H1 (cell line): ENCODE measurements around the gene SORBS1. TPM values are rescaled to one million over a fixed set of nuclear protein-coding genes. Genes with fewer than 3 reads are reported as not detected.

Experiments
- CTCF ChIA-PET: fragments of 300-600 bp; sonication (Branson Sonifier 250); formaldehyde crosslinking; loops from one replicate; lab custom pipeline; 2021; ENCODE audit not compliant: partially characterized antibody; lab: Charles Lee
- POLR2A ChIA-PET: fragments of 300-600 bp; sonication (Branson Sonifier 250); formaldehyde crosslinking; loops from one replicate; lab custom pipeline; 2021; ENCODE audit warnings: inconsistent platforms; ENCODE audit not compliant: partially characterized antibody; lab: Charles Lee
- DNase-seq, 2 experiments: peaks; one replicate each; pipeline versions ENCODE4 v3.0.0 to v3.0.0-alpha.2; 2010 to 2022; ENCODE audit warnings: low spot score in 2 of 2, low read depth in 1 of 2, mixed read lengths in 1 of 2
- FAIRE-seq: peaks from 2 replicates; lab custom pipeline; 2011; peaks lifted over from hg19 to GRCh38; lab: Jason Lieb, UNC
- H2AFZ ChIP-seq: 2 replicates; pipeline ENCODE4 v1.8.1; 2012; ENCODE audit warnings: low read length, inconsistent platforms
- H2AK5ac ChIP-seq: 2 replicates; pipeline ENCODE4 v1.6.1; 2013; ENCODE audit warnings: low read depth, low read length
- H2BK120ac ChIP-seq: replicated peaks from 2 replicates; pipeline ENCODE3; 2013; ENCODE audit warnings: low read depth, low read length, inconsistent platforms
- H2BK12ac ChIP-seq: 2 replicates; pipeline ENCODE4 v1.6.1; 2013; ENCODE audit warnings: low read depth, low read length
- H2BK15ac ChIP-seq: 2 replicates; pipeline ENCODE4 v1.6.1; 2013; ENCODE audit warnings: low read length
- H2BK20ac ChIP-seq: 2 replicates; pipeline ENCODE4 v1.6.1; 2013; ENCODE audit warnings: low read length
- H2BK5ac ChIP-seq: 2 replicates; pipeline ENCODE4 v1.6.1; 2013; ENCODE audit warnings: low read depth, low read length
- H3K14ac ChIP-seq: 2 replicates; pipeline ENCODE4 v1.6.1; 2013; ENCODE audit warnings: inconsistent platforms; ENCODE audit not compliant: insufficient read length
- H3K18ac ChIP-seq: 2 replicates; pipeline ENCODE4 v1.6.1; 2013; ENCODE audit warnings: low read length; ENCODE audit errors: extremely low read depth
- H3K23ac ChIP-seq: 2 replicates; pipeline ENCODE4 v1.6.1; 2013; ENCODE audit warnings: inconsistent platforms; ENCODE audit not compliant: insufficient read length
- H3K23me2 ChIP-seq: 2 replicates; pipeline ENCODE4 v1.6.1; 2013; ENCODE audit warnings: low read depth, low read length
- H3K27ac ChIP-seq: 2 replicates; pipeline ENCODE4 v1.6.1; 2011; ENCODE audit warnings: low read depth, low read length, inconsistent platforms
- H3K27me3 ChIP-seq, 4 experiments: replicated peaks in 1 of 4; 1 replicate in 1 of 4; 2 replicates in 3 of 4; pipeline versions ENCODE4 v1.6.1 to v1.8.1; 2011 to 2013; ENCODE audit warnings: low read length in 3 of 4, mild to moderate bottlenecking in 3 of 4, inconsistent platforms in 2 of 4, mixed read lengths in 2 of 4, moderate library complexity in 1 of 4; ENCODE audit not compliant: control insufficient read depth in 3 of 4, insufficient read depth in 3 of 4; ENCODE audit errors: extremely low read depth in 1 of 4
- H3K36me3 ChIP-seq, 4 experiments: 2 replicates each; pipeline versions ENCODE4 v1.6.1 to v1.8.1; 2011 to 2013; ENCODE audit warnings: mild to moderate bottlenecking in 4 of 4, low read length in 3 of 4, moderate library complexity in 2 of 4, control low read depth in 1 of 4, inconsistent platforms in 1 of 4; ENCODE audit not compliant: insufficient read depth in 4 of 4, control insufficient read depth in 2 of 4
- H3K4ac ChIP-seq: replicated peaks from 2 replicates; pipeline ENCODE3; 2013; ENCODE audit warnings: low read length, low read depth, mixed read lengths, inconsistent platforms; ENCODE audit not compliant: insufficient read length
- H3K4me1 ChIP-seq, 4 experiments: replicated peaks in 1 of 4; 1 replicate in 1 of 4; 2 replicates in 3 of 4; pipeline versions ENCODE4 v1.6.1 to v1.8.1; 2011 to 2013; ENCODE audit warnings: low read length in 3 of 4, inconsistent platforms in 2 of 4, mixed read lengths in 1 of 4; ENCODE audit not compliant: insufficient read depth in 4 of 4, control insufficient read depth in 3 of 4
- H3K4me2 ChIP-seq, 2 experiments: 2 replicates each; pipeline versions ENCODE4 v1.6.1 to v1.8.1; 2011 to 2013; ENCODE audit warnings: low read depth in 2 of 2, low read length in 2 of 2, control low read depth in 1 of 2, inconsistent platforms in 1 of 2, mild to moderate bottlenecking in 1 of 2; ENCODE audit not compliant: insufficient read depth in 1 of 2
- H3K4me3 ChIP-seq, 4 experiments: fragments of 200-600, 300-600 bp in 1 of 4; sonication (generic), shearing (Covaris generic), sonication (Bioruptor Twin) in 1 of 4; 2 replicates each; pipeline versions ENCODE4 v1.5.1 to v1.8.1; 2011 to 2016; ENCODE audit warnings: low read length in 4 of 4, low read depth in 3 of 4, control low read depth in 2 of 4, inconsistent platforms in 2 of 4, mild to moderate bottlenecking in 2 of 4, mixed read lengths in 1 of 4, moderate library complexity in 1 of 4; ENCODE audit not compliant: insufficient read depth in 2 of 4; ENCODE audit errors: extremely low read depth in 1 of 4
- H3K56ac ChIP-seq: replicated peaks from 2 replicates; pipeline ENCODE3; 2013; ENCODE audit warnings: low read depth, mild to moderate bottlenecking, mixed read lengths, low read length, inconsistent platforms; ENCODE audit not compliant: insufficient read length
- H3K79me1 ChIP-seq: 2 replicates; pipeline ENCODE4 v1.6.1; 2013; ENCODE audit warnings: low read depth, low read length, control low read depth
- H3K79me2 ChIP-seq, 2 experiments: 2 replicates each; pipeline versions ENCODE4 v1.6.1 to v1.8.1; 2012 to 2013; ENCODE audit warnings: low read length in 2 of 2, mild to moderate bottlenecking in 2 of 2, inconsistent platforms in 1 of 2; ENCODE audit not compliant: insufficient read depth in 2 of 2, control insufficient read depth in 1 of 2
- H3K9ac ChIP-seq, 4 experiments: replicated peaks in 1 of 4; 1 replicate in 1 of 4; 2 replicates in 3 of 4; pipeline versions ENCODE4 v1.6.1 to v1.8.1; 2011 to 2013; ENCODE audit warnings: low read depth in 3 of 4, low read length in 3 of 4, control low read depth in 2 of 4, mild to moderate bottlenecking in 2 of 4, moderate library complexity in 2 of 4, inconsistent platforms in 1 of 4; ENCODE audit errors: extremely low read depth in 1 of 4
- H3K9me3 ChIP-seq, 2 experiments: 2 replicates each; pipeline versions ENCODE4 v1.6.1 to v1.8.1; 2012 to 2013; ENCODE audit warnings: mild to moderate bottlenecking in 2 of 2, moderate library complexity in 2 of 2, control low read depth in 1 of 2, inconsistent platforms in 1 of 2, low read depth in 1 of 2, low read length in 1 of 2, mixed read lengths in 1 of 2; ENCODE audit not compliant: insufficient read depth in 2 of 2
- H4K20me1 ChIP-seq, 2 experiments: replicated peaks in 1 of 2; 2 replicates each; pipeline versions ENCODE3 to v1.8.1; 2011 to 2013; ENCODE audit warnings: inconsistent platforms in 2 of 2, low read length in 2 of 2, mild to moderate bottlenecking in 1 of 2; ENCODE audit not compliant: insufficient read depth in 2 of 2, control insufficient read depth in 1 of 2
- H4K5ac ChIP-seq: 2 replicates; pipeline ENCODE4 v1.6.1; 2013; ENCODE audit warnings: low read length, low read depth, mixed read lengths, inconsistent platforms; ENCODE audit not compliant: insufficient read length
- H4K8ac ChIP-seq: 2 replicates; pipeline ENCODE4 v1.8.0; 2013; ENCODE audit warnings: mild to moderate bottlenecking, moderate library complexity, low read length, inconsistent platforms; ENCODE audit not compliant: insufficient read depth; ENCODE audit errors: extremely low read depth
- H4K91ac ChIP-seq: replicated peaks from 2 replicates; pipeline ENCODE3; 2013; ENCODE audit warnings: low read length, mixed read lengths, inconsistent platforms; ENCODE audit not compliant: insufficient read length
- BCL11A ChIP-seq, 2 experiments: IDR thresholded peaks; one replicate each; pipeline ENCODE4 v1.6.1; 2011; ENCODE audit warnings: low read depth in 2 of 2, low read length in 2 of 2, mild to moderate bottlenecking in 2 of 2
- GABPA ChIP-seq: IDR thresholded peaks from 2 replicates; pipeline ENCODE4 v1.6.1; 2011; ENCODE audit warnings: mild to moderate bottlenecking, low read length, moderate library complexity, borderline replicate concordance; ENCODE audit not compliant: insufficient read depth
- GTF2F1 ChIP-seq: IDR thresholded peaks from 2 replicates; pipeline ENCODE4 v1.6.1; 2012; ENCODE audit warnings: low read depth, low read length, improper control_type of control experiment, borderline replicate concordance
- NANOG ChIP-seq: IDR thresholded peaks from 2 replicates; pipeline ENCODE4 v1.6.1; 2011; ENCODE audit warnings: low read length, low read depth, mild to moderate bottlenecking, inconsistent platforms; ENCODE audit not compliant: insufficient read depth, poor library complexity, severe bottlenecking
- RBBP5 ChIP-seq: IDR thresholded peaks from 2 replicates; pipeline ENCODE4 v1.7.1; 2012; ENCODE audit warnings: low read depth, mild to moderate bottlenecking, inconsistent platforms, low read length, moderate library complexity, borderline replicate concordance
- SIN3A ChIP-seq, 2 experiments: IDR thresholded peaks in 1 of 2; conservative IDR thresholded peaks in 1 of 2; 2 replicates each; pipeline ENCODE4 v1.6.1; 2011 to 2012; ENCODE audit warnings: low read length in 2 of 2, improper control_type of control experiment in 1 of 2, low read depth in 1 of 2, mild to moderate bottlenecking in 1 of 2
- SIRT6 ChIP-seq: IDR thresholded peaks from one replicate; pipeline ENCODE4 v1.7.1; 2012; ENCODE audit warnings: low read length, inconsistent platforms
- TAF1 ChIP-seq: IDR thresholded peaks from 2 replicates; pipeline ENCODE4 v1.6.1; 2011; ENCODE audit warnings: mild to moderate bottlenecking, low read depth, low read length
- WGBS, 2 experiments: shearing (Covaris generic) in 1 of 2; methylation state at CpG; one replicate each; pipeline versions ENCODE4 v1.1.6 to v1.1.7; 2013 to 2015; ENCODE audit warnings: low lambda C conversion rate in 2 of 2, mixed read lengths in 2 of 2, inconsistent platforms in 1 of 2, low coverage in 1 of 2, missing lambda C conversion rate in 1 of 2; ENCODE audit not compliant: insufficient replicate concordance in 2 of 2, insufficient coverage in 1 of 2, insufficient read length in 1 of 2; ENCODE audit errors: extremely low coverage in 1 of 2, missing lambda C conversion rate in 1 of 2; 5-methylcytosine and 5-hydroxymethylcytosine counted together
- polyA plus RNA-seq, 7 experiments: library from polyadenylated mRNA; depleted of rRNA in 3 of 7; stranded (reverse) in 5 of 7; unstranded in 2 of 7; fragments of >200 nt in 5 of 7; fragments of 200-250 nt in 2 of 7; gene quantifications; 1 replicate in 5 of 7; 2 replicates in 1 of 7; 4 replicates in 1 of 7; pipeline versions ENCODE4 v1.2.1 to v1.2.3, GENCODE V29; 2011 to 2013; ENCODE audit warnings: missing spikeins in 2 of 7, mixed read lengths in 2 of 7
- total RNA-seq: library from RNA; stranded (reverse); fragmentation: NEBNext Ultra II Directional; extraction: Animal tissue kit (Norgen Biotek cat#: 25700); gene quantifications from 2 replicates; pipeline ENCODE4 v1.2.1, GENCODE V29; 2021

SORBS1 gene
- total and polyA plus RNA-seq, 2 of the 8 experiments (the other 6 are each of a cell fraction or from before 2014, with no cell fraction given) = 16.0 to 35.0 TPM

DNA sequence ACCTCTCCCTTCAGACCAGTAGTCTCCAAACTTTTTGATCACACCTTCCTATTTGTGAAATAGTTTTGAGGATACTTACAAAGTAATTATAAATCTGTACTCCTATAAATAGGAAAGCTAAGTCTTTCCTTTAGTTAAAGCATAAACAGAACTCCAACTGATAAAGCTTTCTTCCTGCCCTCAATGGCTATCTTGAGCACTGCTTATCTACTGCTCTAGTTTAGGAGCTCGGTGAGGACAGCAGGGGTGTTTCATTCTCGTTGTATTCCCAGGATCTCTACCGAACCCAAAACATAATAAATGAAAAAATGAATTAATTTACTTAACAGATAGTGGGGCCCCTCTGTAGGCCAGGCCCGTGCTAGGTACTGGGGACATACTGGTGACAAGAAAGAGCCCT lies 17.7 kb downstream of the SORBS1 start:
- Histone ChIP-seq H2BK15ac (no peak overlapping the region), H3K18ac (no peak overlapping the region), H3K9me3 (no peaks in the 10 kb centered on the region), H4K5ac (no peak overlapping the region), H3K4me2 (no peak overlapping the region), H3K4me1 (peaks cover 7 to 27% (median 19%) of the 10 kb centered on the region in 4 experiments), H3K56ac (no peak overlapping the region), H2AFZ (no peak overlapping the region), H3K36me3 (no peaks in the 10 kb centered on the region), H4K8ac (no peak overlapping the region), H2BK20ac (no peak overlapping the region), H3K9ac (no peak overlapping the region), H3K79me1 (peaks cover 16% of the 10 kb centered on the region), H3K79me2 (peaks cover 10 to 77% of the 10 kb centered on the region in 2 experiments), H4K91ac (no peak overlapping the region), H3K4ac (no peak overlapping the region), H3K27ac (no peak overlapping the region), H3K23ac (no peak overlapping the region), H2BK120ac (no peak overlapping the region), H3K27me3 (peaks cover 0 to 10% (median 3%) of the 10 kb centered on the region in 4 experiments; a peak in 4 of 7 replicates), H3K23me2 (no peaks in the 10 kb centered on the region), H3K14ac (no peak overlapping the region), H2AK5ac (no peak overlapping the region), H4K20me1 (peaks cover 10 to 14% of the 10 kb centered on the region in 2 experiments), H2BK5ac (no peak overlapping the region), H2BK12ac (no peak overlapping the region), H3K4me3 (no peak overlapping the region)
- FAIRE-seq (no peak), DNase-seq (no peak)
- CTCF ChIA-PET = interaction anchor here (2.2 kb wide), 1 partner anchor 113 kb away, joined by 10 read pairs; no protein-coding TSS in a partner anchor
- TF ChIP-seq GTF2F1 (no peak), SIN3A (conservative IDR thresholded peaks at IDR 0.05 in 1 of 2, IDR thresholded peaks at IDR 0.05 in 1 of 2; ENCODE audit: low read depth in 1 of 2, low read length in 2 of 2) (no peak), TAF1 (no peak), NANOG (no peak), BCL11A (IDR thresholded peaks at IDR 0.05; ENCODE audit: low read depth in 2 of 2, low read length in 2 of 2) (no peak), SIRT6 (no peak), RBBP5 (no peak), GABPA (no peak)
- POLR2A ChIA-PET = no interaction called here
- WGBS, 2 experiments = 89% methylated on average over 4 of the region's 4 CpGs; no CpG with 5 or more reads in 1 of the 2 experiments
